Cerebellar cortex (tissue), 1 donor: ENCODE data around the gene RRBP1.
A peak's percentile ranks its signal among the peaks of the same experiment; 100 is the strongest.

ENCODE experiments used
- DNase-seq: peaks from one replicate; pipeline ENCODE4 v3.0.0-alpha.2; 2015; ENCODE audit warnings: low spot score

RRBP1 gene

DNA sequence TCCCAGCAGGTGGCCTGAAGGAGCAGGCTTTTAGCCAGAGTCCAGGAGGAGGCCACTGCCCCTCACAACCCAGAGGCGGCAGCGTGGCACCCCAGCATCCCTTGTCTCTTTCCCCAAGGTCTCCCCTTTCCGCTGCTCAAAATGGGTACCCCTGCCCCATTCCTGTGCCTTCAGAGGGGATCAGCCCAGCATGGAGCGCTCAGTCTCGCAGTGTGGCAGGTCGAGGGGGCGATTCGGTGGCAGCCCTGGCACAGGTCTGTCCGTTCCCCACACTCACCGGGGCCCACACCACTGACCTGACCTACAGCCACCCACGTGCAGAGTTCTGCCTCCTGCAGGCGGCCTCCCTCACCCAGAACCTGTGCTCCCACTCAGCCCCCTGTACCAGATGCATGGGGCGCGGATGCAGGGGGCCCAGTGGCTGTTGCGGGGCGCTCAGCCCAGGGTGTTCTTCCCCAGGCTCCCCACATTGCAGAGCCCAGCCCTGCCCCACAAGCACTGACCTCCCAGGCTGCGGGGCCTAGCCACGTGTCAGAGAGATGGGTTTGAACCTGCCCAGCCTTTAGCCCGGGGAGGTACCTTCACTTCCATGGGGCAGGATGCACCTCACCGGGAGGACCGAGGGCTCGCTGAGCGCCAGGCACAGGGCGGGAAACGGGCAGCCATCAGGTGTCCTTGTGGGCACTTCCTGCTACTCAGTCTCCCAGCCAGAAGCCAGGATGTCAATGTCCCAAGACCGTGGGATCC is 70.3 kb downstream of the RRBP1 start:
- DNase-seq = no peak

DNA sequence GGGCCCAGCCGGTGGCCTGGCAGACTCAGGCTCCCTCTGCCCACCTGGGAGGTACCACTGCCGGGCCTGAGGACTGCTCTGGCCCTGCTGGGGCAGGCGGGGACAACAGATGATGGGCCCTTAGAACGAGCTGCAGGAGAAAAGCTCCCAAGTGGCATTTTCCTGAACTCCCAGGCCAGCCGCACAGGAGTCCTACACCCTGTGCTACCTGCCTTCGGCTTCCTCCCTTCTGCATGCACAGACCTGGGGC is 70.8 kb downstream of the RRBP1 start:
- DNase-seq = no peak

DNA sequence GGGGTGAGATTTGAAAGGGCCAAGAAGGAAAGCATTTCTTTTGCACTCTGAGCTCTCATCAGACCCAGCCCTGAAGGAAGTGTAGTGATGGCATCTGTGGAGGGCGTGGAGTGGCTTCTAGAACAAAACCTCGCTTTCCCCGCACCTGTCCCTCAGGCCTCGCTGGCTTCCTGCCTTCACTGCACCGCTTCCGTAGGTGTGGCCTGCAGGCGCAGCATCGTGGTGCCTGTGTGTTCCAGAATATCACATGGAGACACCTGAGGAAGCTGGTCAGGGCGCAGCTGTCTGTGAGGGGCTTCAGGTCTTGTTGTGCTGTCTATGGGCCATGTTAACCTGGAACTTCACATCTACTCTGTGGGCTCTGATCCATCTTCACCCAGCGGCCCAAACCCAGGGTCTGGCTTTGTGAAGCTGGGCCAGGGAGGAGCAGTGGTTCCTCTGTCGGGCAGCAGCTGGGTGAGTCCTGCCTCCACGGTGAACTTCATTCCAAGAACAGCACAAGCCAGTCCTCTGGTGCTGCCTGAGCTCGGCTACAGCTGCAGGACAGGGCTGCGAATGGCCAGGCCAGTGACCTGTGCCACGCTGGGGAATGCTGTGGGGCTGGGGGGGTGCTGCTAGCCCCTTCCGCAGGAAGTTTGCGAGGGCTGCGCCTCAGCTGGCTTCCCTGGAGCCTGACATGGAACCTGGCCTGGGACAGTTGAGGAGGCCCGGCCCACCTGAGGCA is 71.3 kb downstream of the RRBP1 start:
- DNase-seq = no peak

DNA sequence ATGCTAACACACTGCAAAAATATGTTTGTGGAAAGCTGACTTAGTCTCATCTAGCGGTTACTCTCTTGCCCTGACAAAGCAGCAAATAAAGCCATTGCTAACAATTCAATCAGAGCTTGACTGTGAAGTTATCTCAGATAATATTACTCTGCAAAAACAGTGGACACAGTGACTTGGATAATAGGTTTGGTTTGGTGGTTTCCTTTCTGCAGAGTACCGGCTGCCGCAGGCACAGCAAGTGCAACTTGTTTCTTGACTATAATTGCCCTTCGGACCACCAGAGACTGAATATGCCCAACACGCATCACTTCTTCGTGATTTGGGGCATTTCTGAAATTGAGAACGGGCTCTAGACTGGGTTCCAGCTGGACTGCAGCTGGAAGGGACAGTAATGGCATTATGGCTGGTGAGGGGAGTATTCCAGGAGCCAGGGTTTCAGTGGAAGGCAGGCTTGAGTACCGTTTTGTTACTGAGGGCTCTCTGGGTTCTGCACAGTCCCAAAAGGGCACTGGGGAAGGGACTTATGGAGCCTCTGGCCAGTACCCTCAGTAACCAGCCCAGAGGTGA is 72.1 kb downstream of the RRBP1 start:
- DNase-seq = no peak

DNA sequence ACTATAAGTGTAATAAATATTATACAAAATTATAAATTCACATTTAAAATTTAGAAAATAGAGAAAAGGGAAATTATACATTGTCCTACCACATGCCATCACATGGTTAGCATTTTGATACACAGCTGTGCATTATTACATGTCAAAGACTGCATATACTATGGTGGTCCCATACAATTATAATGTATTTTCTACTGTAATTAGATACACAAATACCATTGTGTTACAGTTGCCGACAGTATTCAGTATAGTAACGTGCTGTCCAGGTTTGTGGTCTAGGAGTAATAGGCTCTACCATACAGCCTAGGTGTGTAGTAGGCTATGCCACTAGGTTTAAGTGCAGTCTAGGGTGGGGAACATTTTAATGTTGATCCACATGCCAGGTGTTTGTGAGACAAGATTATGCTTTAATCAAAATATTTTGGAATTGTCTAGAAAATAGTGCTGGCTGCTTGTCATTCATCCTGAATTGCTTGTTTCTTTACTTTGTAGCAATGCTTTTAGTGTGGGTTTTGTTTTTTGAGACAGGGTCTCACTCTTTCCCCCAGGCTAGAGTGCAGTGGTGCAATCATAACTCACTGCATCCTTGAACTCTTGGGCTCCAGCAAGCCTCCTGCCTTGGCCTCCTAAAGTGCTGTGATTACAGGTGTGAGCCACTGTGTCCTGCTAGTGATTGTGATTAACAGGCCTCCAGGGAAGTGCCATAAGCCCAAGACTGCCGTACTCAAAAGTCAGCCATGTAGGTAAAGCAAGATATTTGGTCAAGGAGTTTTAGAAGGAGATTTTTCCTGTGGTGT is 73.1 kb downstream of the RRBP1 start:
- no peak for DNase-seq

DNA sequence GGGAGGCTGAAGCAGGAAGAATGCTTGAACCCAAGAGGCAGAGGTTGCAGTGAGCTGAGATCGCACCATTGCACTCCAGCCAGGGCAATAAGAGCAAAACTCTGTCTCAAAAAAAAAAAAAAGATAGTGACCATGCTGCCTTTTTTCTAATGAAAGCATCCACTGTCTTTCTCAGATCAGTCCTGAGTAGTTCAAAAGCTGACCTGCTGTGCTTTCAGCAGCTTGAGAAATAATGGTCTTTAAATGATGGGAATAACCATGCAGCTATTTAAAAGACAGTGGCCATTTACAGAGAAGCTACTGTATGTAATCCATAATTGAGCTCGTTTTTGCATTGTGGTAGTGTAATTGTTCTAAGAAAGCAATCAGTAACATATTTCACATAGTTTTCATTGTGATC is 76.0 kb downstream of the RRBP1 start:
- DNase-seq = no peak

DNA sequence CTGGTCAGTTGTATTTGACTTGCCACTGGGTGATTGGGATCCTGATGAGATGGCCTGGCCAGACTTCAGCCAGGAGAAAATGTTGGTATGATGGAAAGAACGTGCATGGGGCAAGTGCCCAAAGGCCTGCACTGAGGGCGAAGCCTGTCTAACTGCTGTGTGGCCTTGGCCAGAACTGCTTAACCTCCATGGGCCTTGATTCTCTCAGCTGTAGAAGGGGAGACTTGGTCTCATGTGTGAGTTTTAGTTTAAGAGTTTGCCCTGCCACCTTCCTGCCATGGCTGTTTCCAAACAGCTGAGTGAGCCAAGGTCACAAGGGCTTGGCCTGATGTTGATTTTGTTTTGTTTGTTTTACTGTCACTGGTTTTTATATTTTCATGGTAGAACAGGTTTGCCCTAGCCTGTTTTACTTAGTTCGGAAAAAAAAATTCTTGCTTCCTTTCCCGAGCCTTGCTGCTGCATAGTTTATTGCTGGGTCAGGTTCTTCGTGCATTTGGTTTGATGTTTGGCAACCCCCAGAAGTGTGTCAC is 76.8 kb downstream of the RRBP1 start:
- no peak for DNase-seq

DNA sequence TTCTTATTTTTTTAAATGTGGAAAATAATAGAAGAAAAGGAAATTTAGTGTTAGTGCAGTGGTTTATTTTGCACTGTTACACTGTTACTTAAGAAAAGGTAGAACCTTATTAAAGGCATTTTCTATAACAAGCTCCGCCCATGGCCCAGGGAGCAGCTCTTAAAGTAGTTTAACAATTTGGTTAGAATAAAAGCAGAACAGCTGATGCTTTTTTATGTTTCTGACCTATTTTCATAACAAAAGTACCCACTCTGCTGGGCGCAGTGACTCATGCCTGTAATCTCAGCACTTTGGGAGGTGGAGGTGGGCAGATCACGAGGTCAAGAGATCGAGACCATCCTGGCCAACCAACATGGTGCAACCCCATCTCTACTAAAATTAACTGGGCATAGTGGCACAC is 79.5 kb downstream of the RRBP1 start:
- DNase-seq = no peak

DNA sequence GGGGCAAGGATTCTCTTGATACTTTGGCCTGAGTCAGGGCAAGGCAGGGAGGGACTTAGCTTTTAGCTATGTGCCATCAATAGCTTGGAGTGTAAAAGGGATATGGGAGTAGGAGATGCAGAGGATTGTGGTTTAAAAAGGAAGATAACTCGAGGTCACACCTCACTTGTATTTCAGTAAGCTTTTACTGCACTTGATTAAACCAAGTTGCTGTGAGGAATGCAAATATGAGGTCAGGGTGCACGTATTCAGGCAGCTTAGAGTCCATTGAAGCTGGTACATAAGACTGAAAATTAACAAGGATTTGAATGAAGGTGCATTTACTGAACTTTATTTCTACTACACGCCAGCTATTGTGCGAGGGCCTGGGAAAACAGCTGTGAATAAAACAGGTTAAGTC is 80.1 kb downstream of the RRBP1 start:
- no peak for DNase-seq

DNA sequence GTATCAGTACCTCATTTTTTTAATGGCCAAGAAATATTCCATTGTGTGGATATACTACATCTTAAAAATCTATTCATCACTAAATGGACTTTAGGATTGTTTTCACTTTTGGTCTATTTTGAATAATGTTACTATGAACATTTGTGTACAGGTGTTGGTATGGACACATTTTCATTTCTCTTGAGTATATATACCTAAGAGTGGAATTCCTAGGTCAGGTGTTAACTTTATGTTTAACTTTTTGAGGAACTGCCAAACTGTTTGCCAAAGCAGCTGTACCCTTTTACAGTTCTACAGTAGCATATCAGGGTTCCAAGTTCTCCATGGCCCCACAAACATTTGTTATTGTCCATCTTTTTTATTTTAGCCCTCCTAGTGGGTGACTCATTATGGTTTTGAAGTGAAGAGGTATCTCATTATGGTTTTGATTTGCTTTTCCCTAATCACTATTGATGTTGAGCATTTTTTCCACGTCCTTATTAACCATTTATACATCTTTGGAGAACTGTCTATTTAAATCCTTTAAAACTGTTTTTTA is 84.0 kb downstream of the RRBP1 start:
- no peak for DNase-seq

DNA sequence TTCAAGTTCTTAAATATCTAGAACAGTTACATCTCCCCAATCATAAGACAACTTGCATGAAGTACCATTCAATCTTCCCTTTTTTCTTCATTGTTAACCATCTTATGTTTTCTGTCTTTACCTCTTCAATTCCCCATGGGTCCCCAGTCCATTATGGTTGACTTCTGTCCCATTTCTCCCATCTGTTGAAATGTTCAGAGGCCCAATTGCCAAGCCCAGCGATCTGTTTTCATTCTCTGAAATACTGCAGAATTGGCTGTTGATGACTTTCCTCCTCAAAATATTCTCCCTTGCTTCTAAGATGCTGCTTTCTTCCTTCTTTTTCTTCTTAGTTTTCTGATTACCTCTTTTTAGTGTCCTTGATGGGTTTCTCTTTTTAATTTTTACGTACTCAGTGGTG is 86.2 kb downstream of the RRBP1 start:
- peak; percentile 90 for DNase-seq

DNA sequence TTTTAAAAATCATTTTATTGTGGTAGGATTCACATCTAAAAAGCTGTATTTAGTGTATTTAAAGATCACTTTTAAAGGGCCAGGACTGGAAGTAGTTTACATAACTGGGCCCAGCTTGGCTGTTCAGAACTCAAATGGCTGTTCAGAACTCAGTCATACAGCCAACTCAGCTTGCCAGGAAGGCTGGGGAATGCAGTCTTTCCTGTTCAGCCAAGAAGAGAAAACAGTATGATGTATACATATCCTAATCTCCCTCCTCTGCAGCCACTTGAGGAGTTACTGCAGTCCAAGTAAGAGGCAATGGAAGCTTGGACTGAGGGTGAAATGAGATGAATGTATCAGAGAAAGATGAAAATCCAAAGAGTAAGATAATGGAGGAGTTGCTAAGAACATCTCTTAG is 87.6 kb downstream of the RRBP1 start:
- DNase-seq = peak; percentile 57

DNA sequence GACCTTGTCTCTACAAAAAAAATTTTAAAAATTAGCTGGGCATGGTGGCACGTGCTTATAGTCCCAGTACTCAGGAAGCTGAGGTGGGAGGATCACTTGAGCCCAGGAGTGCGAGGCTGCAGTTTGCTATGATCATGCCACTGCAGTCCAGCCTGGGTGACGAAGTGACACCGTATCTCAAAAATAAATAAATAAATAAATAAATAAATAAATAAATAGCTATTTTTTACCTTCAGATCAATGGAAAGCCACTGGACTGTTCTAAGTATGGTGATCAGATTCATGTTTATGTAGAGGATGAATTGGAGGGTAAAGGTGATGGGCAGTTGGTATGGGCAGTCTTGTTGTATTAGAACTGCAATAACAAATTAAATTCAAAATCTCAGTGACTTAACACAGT is 88.1 kb downstream of the RRBP1 start:
- DNase-seq = no peak

DNA sequence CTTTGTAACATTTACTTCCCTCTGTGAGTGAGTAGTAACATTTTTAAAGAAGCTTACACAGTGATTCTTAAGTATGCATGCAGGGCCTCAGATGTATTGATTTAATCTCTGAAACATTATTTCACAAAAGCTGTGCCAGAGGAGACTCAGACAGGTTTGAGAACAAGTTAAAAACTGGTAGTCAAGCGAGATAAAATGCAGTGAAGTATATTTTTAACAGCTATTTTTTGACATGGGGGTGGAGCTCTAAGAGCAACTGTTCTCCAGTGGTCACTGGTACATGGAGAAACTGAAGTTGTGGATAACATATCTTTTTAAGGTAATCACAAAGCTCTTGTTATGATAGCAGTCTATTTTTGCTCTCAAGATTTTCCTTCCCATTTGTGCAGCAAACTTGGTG is 91.8 kb downstream of the RRBP1 start:
- DNase-seq = no peak

DNA sequence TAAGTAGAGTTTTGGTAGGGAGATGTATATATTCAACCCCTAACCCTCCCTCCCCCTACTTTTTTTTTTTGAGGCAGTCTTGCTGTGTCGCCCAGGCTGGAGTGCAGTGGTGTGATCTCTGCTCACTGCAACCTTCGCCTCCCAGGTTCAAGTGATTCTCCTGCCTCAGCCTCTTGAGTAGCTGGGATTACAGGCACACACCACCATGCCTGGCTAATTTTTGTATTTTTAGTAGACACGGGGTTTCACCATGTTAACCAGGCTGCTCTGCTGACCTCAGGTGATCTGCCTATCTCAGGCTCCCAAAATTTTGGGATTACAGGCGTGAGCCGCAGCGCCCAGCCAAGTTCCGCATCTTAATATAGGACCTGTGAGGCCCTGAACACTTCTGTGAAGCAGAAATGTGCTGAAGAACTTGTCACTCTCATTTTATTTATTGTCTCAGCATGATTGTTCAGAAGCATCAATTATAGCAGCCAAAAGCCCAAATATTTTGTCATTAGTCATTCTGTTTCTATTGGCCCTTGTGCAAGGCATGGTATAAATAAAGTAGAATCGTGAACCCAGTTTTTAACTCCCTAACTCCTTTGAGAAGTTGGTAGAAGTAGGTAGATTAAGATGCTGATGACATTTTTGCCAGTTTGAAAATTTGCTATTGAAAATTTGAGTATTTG is 92.7 kb downstream of the RRBP1 start:
- DNase-seq = peak; percentile 39

DNA sequence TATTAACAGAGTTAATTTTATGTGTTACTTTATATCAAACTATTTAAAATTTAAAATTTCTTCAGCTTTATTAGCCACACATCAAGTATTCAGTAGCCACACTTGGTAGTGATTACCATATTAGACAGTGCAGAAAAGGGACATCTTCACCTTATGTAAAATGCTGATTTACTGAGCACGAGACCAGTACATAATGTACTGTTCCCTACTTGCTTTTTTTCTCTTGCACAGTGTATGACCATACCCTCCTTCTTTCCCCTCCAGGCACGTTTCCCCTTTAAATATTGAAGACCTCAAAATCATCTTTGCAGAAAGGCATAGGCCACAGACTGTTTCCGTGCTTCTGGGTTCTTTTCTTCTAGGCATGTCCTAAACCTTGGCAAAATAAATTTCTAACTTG is 94.2 kb downstream of the RRBP1 start:
- DNase-seq = no peak

DNA sequence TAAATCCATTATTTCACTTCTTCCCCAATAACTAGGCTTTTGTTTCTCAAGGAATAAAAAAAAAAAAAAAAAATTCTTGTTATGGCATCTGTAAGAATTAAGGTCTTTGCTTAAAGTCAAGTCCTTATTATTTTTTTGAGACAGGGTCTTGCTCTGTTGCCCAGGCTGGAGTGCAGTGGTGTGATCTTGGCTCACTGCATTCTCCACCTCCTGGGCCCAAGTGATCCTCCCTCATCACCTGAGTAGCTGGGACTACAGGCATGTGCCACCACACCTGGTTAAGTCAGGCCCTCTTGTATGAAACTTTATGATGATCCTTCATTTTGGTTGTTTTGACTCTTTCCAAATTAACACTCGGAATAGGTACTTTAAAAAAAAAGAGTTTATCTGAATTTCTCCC is 94.9 kb downstream of the RRBP1 start:
- no peak for DNase-seq

DNA sequence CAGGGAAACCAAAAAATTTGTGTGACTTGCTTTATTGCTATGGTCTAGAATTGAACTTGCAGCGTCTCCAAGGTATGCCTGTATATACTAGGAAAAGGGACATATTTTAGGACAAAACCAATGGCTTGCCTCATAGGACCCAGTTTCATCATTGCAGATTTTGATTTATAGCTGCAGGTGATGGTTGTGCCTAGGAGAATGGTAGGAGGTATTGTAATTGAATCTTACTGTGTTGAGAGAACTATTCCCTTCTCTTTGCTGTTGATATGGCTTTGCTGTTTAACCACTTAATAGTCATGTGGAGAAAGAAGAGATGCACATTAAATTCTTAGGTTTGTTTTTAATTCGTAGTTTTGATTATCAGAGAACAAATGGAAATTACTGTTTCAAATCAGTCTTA is 95.8 kb downstream of the RRBP1 start:
- no peak for DNase-seq

DNA sequence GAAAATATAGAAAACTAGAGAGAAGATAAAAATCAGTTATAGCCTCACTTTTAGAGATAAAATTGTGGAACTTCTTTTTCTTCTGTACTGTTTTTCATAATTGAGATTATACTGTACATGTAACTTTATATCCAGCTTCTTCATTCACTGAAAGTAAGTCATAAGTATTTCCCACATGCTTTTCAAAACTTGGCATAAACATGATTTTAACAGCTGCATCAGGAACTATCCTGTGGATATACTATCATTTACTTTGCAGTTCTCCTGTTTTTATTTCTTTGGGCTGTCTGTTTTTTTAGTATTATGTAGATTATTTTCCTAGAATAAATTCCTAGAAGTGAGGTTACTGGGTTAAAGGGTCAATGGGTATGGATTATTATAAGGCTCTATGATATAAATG is 97.4 kb downstream of the RRBP1 start:
- DNase-seq = no peak

DNA sequence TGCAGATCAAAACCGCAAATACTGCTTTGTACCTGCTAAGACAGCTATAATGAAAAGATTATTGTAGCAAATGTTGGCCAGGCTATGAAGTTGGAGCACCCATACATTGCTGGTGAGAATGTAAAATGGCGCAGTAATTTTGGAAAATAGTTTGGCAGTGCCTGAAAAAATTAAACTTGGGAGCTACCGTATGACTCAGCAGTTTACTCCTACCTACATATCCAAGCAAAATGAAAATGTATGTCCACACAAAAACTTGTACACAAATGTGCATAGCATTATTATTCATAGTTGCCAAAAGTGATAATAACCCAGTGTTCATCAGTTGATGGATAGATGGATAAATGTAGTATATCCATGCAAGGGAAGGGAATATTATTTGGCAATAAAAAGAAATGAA is 98.9 kb downstream of the RRBP1 start:
- no peak for DNase-seq

DNA sequence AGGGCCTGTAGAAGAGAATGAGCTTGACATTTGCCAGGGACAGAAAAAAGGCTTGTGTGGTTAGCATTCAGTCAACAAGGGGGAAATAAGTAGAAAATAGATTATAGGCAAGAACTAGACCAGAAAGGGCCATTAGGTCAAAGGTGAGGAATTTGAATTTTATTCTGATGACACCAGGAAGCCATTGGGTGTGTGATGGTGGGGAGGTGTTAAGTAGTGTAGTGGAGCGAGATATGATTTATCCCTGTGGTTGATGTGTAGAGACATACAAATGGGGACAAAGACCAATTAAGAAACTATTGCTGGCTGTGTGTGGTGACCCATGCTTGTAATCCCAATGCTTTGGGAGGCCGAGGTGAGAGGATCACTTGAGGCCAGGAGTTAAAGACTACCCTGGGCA is 101.1 kb downstream of the RRBP1 start:
- DNase-seq = no peak
